Measurements from ENCODE around the gene PAX2. TPM values are rescaled to one million over a fixed set of nuclear protein-coding genes. Genes with fewer than 3 reads are reported as not detected.

The PAX2 gene
- total RNA-seq, 2 donors from 2014 or later: 0.38 to 0.90 TPM

GRCh38 chr10:100864036-100864885, 118.9 kb downstream of the PAX2 start:
- DNase-seq: no peak
- Mint-ChIP-seq H3K9me3 (no peaks in the 10 kb centered on the region), H3K27ac (no peak overlapping the region), H3K27me3 (ENCODE audit: low read depth) (peaks cover 60% of the 10 kb centered on the region), H3K4me3 (no peak overlapping the region), H3K36me3 (ENCODE audit: insufficient read depth in 2 of 2) (no peaks in the 10 kb centered on the region), H3K4me1 (ENCODE audit: low read depth) (peaks cover 6% of the 10 kb centered on the region)
- no peak for ATAC-seq (replicated peaks in 1 of 2)

- ATAC-seq (replicated peaks in 1 of 2): no peak
- Mint-ChIP-seq H3K4me1 (ENCODE audit: low read depth) (peaks cover 6% of the 10 kb centered on the region), H3K27me3 (ENCODE audit: low read depth) (peaks cover 52% of the 10 kb centered on the region), H3K27ac (no peak overlapping the region), H3K4me3 (no peak overlapping the region), H3K9me3 (no peaks in the 10 kb centered on the region), H3K36me3 (ENCODE audit: insufficient read depth in 2 of 2) (no peaks in the 10 kb centered on the region)
- no peak for DNase-seq
Observed at GRCh38 chr10:100864978-100865377, 119.6 kb downstream of the PAX2 start.

GRCh38 chr10:100866010-100866409, 120.6 kb downstream of the PAX2 start:
- Mint-ChIP-seq H3K4me3 (peak overlapping the region in 1 of 2 donors; percentile 35), H3K36me3 (ENCODE audit: insufficient read depth in 2 of 2) (no peaks in the 10 kb centered on the region), H3K4me1 (ENCODE audit: low read depth) (peaks cover 6% of the 10 kb centered on the region), H3K27me3 (ENCODE audit: low read depth) (peaks cover 45% of the 10 kb centered on the region), H3K9me3 (no peaks in the 10 kb centered on the region), H3K27ac (no peak overlapping the region)
- DNase-seq: no peak
- ATAC-seq (replicated peaks in 1 of 2): no peak

- Mint-ChIP-seq H3K4me1 (ENCODE audit: low read depth) (peaks cover 6% of the 10 kb centered on the region), H3K36me3 (ENCODE audit: insufficient read depth in 2 of 2) (no peaks in the 10 kb centered on the region), H3K4me3 (peak overlapping the region in 1 of 2 donors; percentile 35), H3K27me3 (ENCODE audit: low read depth) (peaks cover 42% of the 10 kb centered on the region), H3K9me3 (no peaks in the 10 kb centered on the region), H3K27ac (no peak overlapping the region)
- no peak for DNase-seq
- no peak for ATAC-seq (replicated peaks in 1 of 2)
Observed at GRCh38 chr10:100866575-100867098, 121.3 kb downstream of the PAX2 start.

- H3K9me3 Mint-ChIP-seq: no peaks in the 10 kb centered on the region
- peaks cover 11% of the 10 kb centered on the region for H3K4me1 Mint-ChIP-seq (ENCODE audit: low read depth)
- ATAC-seq (replicated peaks in 1 of 2) (no peak), DNase-seq (no peak)
- H3K36me3 Mint-ChIP-seq (ENCODE audit: insufficient read depth in 2 of 2): no peaks in the 10 kb centered on the region
- no peak overlapping the region for H3K4me3 Mint-ChIP-seq
- no peak overlapping the region for H3K27ac Mint-ChIP-seq
- H3K27me3 Mint-ChIP-seq (ENCODE audit: low read depth): peaks cover 36% of the 10 kb centered on the region
Observed at GRCh38 chr10:100867261-100867963, 122.0 kb downstream of the PAX2 start.

GRCh38 chr10:100868382-100868781, 123.0 kb downstream of the PAX2 start:
- H3K36me3 Mint-ChIP-seq (ENCODE audit: insufficient read depth in 2 of 2): no peaks in the 10 kb centered on the region
- peaks cover 11% of the 10 kb centered on the region for H3K4me1 Mint-ChIP-seq (ENCODE audit: low read depth)
- ATAC-seq (replicated peaks in 1 of 2): no peak
- no peak overlapping the region for H3K27ac Mint-ChIP-seq
- H3K27me3 Mint-ChIP-seq (ENCODE audit: low read depth): peaks cover 27% of the 10 kb centered on the region
- DNase-seq: no peak
- no peak overlapping the region for H3K4me3 Mint-ChIP-seq
- H3K9me3 Mint-ChIP-seq: no peaks in the 10 kb centered on the region

GRCh38 chr10:100869399-100869798, 124.0 kb downstream of the PAX2 start:
- H3K27ac Mint-ChIP-seq: no peak overlapping the region
- no peak overlapping the region for H3K4me3 Mint-ChIP-seq
- no peak for DNase-seq
- peaks cover 27% of the 10 kb centered on the region for H3K27me3 Mint-ChIP-seq (ENCODE audit: low read depth)
- no peaks in the 10 kb centered on the region for H3K36me3 Mint-ChIP-seq (ENCODE audit: insufficient read depth in 2 of 2)
- peaks cover 11% of the 10 kb centered on the region for H3K4me1 Mint-ChIP-seq (ENCODE audit: low read depth)
- ATAC-seq (replicated peaks in 1 of 2): no peak
- no peaks in the 10 kb centered on the region for H3K9me3 Mint-ChIP-seq

- Mint-ChIP-seq H3K4me3 (no peak overlapping the region), H3K27me3 (ENCODE audit: low read depth) (peaks cover 7% of the 10 kb centered on the region), H3K36me3 (ENCODE audit: insufficient read depth in 2 of 2) (no peaks in the 10 kb centered on the region), H3K27ac (no peak overlapping the region), H3K4me1 (ENCODE audit: low read depth) (peaks cover 5% of the 10 kb centered on the region), H3K9me3 (no peaks in the 10 kb centered on the region)
- ATAC-seq (replicated peaks in 1 of 2) (peak; percentile 93), DNase-seq (peak; percentile 81 to 87)
Observed at GRCh38 chr10:100872034-100872791, 126.8 kb downstream of the PAX2 start.

GRCh38 chr10:100873146-100873826, 127.9 kb downstream of the PAX2 start:
- Mint-ChIP-seq H3K4me1 (ENCODE audit: low read depth) (peaks cover 5% of the 10 kb centered on the region), H3K27ac (no peak overlapping the region), H3K36me3 (ENCODE audit: insufficient read depth in 2 of 2) (no peaks in the 10 kb centered on the region), H3K4me3 (no peak overlapping the region), H3K27me3 (ENCODE audit: low read depth) (no peaks in the 10 kb centered on the region), H3K9me3 (no peaks in the 10 kb centered on the region)
- ATAC-seq (replicated peaks in 1 of 2): no peak
- DNase-seq: no peak

GRCh38 chr10:100873827-100874326, 128.5 kb downstream of the PAX2 start:
- Mint-ChIP-seq H3K4me3 (no peak overlapping the region), H3K4me1 (ENCODE audit: low read depth) (peaks cover 5% of the 10 kb centered on the region), H3K9me3 (no peaks in the 10 kb centered on the region), H3K27ac (no peak overlapping the region), H3K27me3 (ENCODE audit: low read depth) (no peaks in the 10 kb centered on the region), H3K36me3 (ENCODE audit: insufficient read depth in 2 of 2) (no peaks in the 10 kb centered on the region)
- DNase-seq (no peak), ATAC-seq (replicated peaks in 1 of 2) (no peak)

- H3K36me3 Mint-ChIP-seq (ENCODE audit: insufficient read depth in 2 of 2): no peaks in the 10 kb centered on the region
- H3K4me1 Mint-ChIP-seq (ENCODE audit: low read depth): peaks cover 5% of the 10 kb centered on the region
- no peak for ATAC-seq (replicated peaks in 1 of 2)
- H3K27ac Mint-ChIP-seq: no peak overlapping the region
- DNase-seq: no peak
- no peaks in the 10 kb centered on the region for H3K9me3 Mint-ChIP-seq
- H3K4me3 Mint-ChIP-seq: no peak overlapping the region
- no peaks in the 10 kb centered on the region for H3K27me3 Mint-ChIP-seq (ENCODE audit: low read depth)
Observed at GRCh38 chr10:100874702-100875483, 129.5 kb downstream of the PAX2 start.
